H1 (cell line): ENCODE data around the gene STX8. TPM values are rescaled to one million over a fixed set of nuclear protein-coding genes. Genes with fewer than 3 reads are reported as not detected.

Experiments
- CHD7 ChIP-seq: fragments of 300-600 bp; sonication (generic); IDR thresholded peaks from 2 replicates; pipeline ENCODE4 v1.7.1; 2012; ENCODE audit warnings: low read length, moderate library complexity, mild to moderate bottlenecking, inconsistent platforms; ENCODE audit not compliant: insufficient replicate concordance
- YY1 ChIP-seq: IDR thresholded peaks from 2 replicates; pipeline ENCODE4 v1.6.1; 2011; ENCODE audit warnings: low read depth, mild to moderate bottlenecking, low read length
- polyA plus RNA-seq, 7 experiments: library from polyadenylated mRNA; depleted of rRNA in 3 of 7; stranded (reverse) in 5 of 7; unstranded in 2 of 7; fragments of >200 nt in 5 of 7; fragments of 200-250 nt in 2 of 7; gene quantifications; 1 replicate in 5 of 7; 2 replicates in 1 of 7; 4 replicates in 1 of 7; pipeline versions ENCODE4 v1.2.1 to v1.2.3, GENCODE V29; 2011 to 2013; ENCODE audit warnings: missing spikeins in 2 of 7, mixed read lengths in 2 of 7
- total RNA-seq: library from RNA; stranded (reverse); fragmentation: NEBNext Ultra II Directional; extraction: Animal tissue kit (Norgen Biotek cat#: 25700); gene quantifications from 2 replicates; pipeline ENCODE4 v1.2.1, GENCODE V29; 2021

STX8 gene
- total and polyA plus RNA-seq, 2 of the 8 experiments (the other 6 are each of a cell fraction or from before 2014, with no cell fraction given): 22.8 to 42.5 TPM

GRCh38 chr17:9242497-9242881 is 333.1 kb downstream of the STX8 start (continued):
- TF ChIP-seq CHD7 (no peak), YY1 (no peak)
